Kasumi-1 (cell line): Measurements from ENCODE around the gene PIGZ.
"Not testable (repeated sequence)": the region's sequence is repeated elsewhere in the genome, so short reads cannot be mapped to it uniquely, and the experiment has no call there.

Source experiments
- DNase-seq, 2 experiments: peaks; one replicate each; lab custom pipeline; 2025; lab: John Stamatoyannopoulos, UW

The PIGZ gene

GRCh38 chr3:196948442-196949284 is 20.0 kb downstream of the PIGZ start:
- DNase-seq, result no peak

- no peak for DNase-seq
Measured at GRCh38 chr3:196947860-196948441, 20.7 kb downstream of the PIGZ start.

GRCh38 chr3:196947136-196947859 is 21.3 kb downstream of the PIGZ start:
- no peak for DNase-seq

GRCh38 chr3:196944037-196944790 is 24.4 kb downstream of the PIGZ start:
- DNase-seq, result not testable (repeated sequence)

- DNase-seq, result no peak
Measured at GRCh38 chr3:196942915-196943277, 25.7 kb downstream of the PIGZ start.

- DNase-seq, result peak; percentile 94 to 95
Measured at GRCh38 chr3:196942226-196942914, 26.3 kb downstream of the PIGZ start, which contains the start of gene NCBP2. NCBP2 (minus strand) TSS chr3:196942528; CDS start chr3:196942503, 25 bp downstream.

GRCh38 chr3:196941729-196942225 is 26.9 kb downstream of the PIGZ start:
- DNase-seq, result peak; percentile 58 to 62

- DNase-seq, result no peak
Measured at GRCh38 chr3:196938576-196938975, 30.1 kb downstream of the PIGZ start.

- DNase-seq, result no peak
Measured at GRCh38 chr3:196938124-196938523, 30.5 kb downstream of the PIGZ start.

- no peak for DNase-seq
Measured at GRCh38 chr3:196936288-196936687, 32.3 kb downstream of the PIGZ start.

GRCh38 chr3:196932600-196932999 is 36.0 kb downstream of the PIGZ start:
- DNase-seq, result peak in 1 of 2 experiments; percentile 9

- DNase-seq, result no peak
Measured at GRCh38 chr3:196931828-196932587, 36.6 kb downstream of the PIGZ start.

GRCh38 chr3:196931157-196931556 is 37.5 kb downstream of the PIGZ start:
- DNase-seq, result no peak

GRCh38 chr3:196927571-196928453 is 40.8 kb downstream of the PIGZ start:
- no peak for DNase-seq

- no peak for DNase-seq
Measured at GRCh38 chr3:196920733-196921132, 47.9 kb downstream of the PIGZ start.

- DNase-seq, result no peak
Measured at GRCh38 chr3:196918968-196919367, 49.7 kb downstream of the PIGZ start.

- no peak for DNase-seq
Measured at GRCh38 chr3:196916995-196917394, 51.6 kb downstream of the PIGZ start.

- no peak for DNase-seq
Measured at GRCh38 chr3:196916221-196916620, 52.4 kb downstream of the PIGZ start.

GRCh38 chr3:196915375-196915774 is 53.3 kb downstream of the PIGZ start:
- DNase-seq, result no peak
